T-cell (primary cell): Measurements from ENCODE around the gene POC1B. TPM values are rescaled to one million over a fixed set of nuclear protein-coding genes. Genes with fewer than 3 reads are reported as not detected.

Experiments used
- ATAC-seq, 4 experiments: fragments of 200-7000 bp in 3 of 4; fragments of 150-1000 bp in 1 of 4; cut with Tn5 transposase; replicated peaks in 1 of 4; 1 replicate in 3 of 4; 2 replicates in 1 of 4; pipeline ENCODE4 v1.10.0; 2021; ENCODE audit warnings: moderate library complexity in 3 of 4, mild to moderate bottlenecking in 2 of 4, moderate number of reproducible peaks in 1 of 4
- CTCF ChIA-PET, 2 donors: fragments of 300-600 bp; sonication (Branson Sonifier 250); formaldehyde crosslinking; loops; one replicate each; lab custom pipeline; 2022; ENCODE audit warnings: antibody characterized with exemption in 2 of 2; lab: Charles Lee
- POLR2A ChIA-PET, 2 donors: fragments of 300-600 bp; sonication (Branson Sonifier 250); formaldehyde crosslinking; loops; one replicate each; lab custom pipeline; 2022; ENCODE audit warnings: antibody characterized with exemption in 2 of 2; lab: Charles Lee
- DNase-seq, 35 experiments: peaks; one replicate each; pipeline versions ENCODE4 v3.0.0 to v3.0.0-alpha.2; 2013 to 2023
- H3K27ac ChIP-seq: one replicate; pipeline ENCODE4 v1.5.1; 2013; ENCODE audit warnings: low read length
- H3K27me3 ChIP-seq, 2 experiments: replicated peaks in 1 of 2; 1 replicate in 1 of 2; 2 replicates in 1 of 2; pipeline versions ENCODE4 v1.6.1 to v1.7.0; 2013; ENCODE audit warnings: low read length in 1 of 2, mixed read lengths in 1 of 2; ENCODE audit not compliant: control insufficient read depth in 2 of 2, insufficient read depth in 2 of 2; ENCODE audit errors: extremely low read depth in 1 of 2
- H3K36me3 ChIP-seq, 2 donors: 1 replicate in 1 of 2; 2 replicates in 1 of 2; pipeline versions ENCODE4 v1.6.1 to v1.7.0; 2013; ENCODE audit warnings: low read length in 1 of 2; ENCODE audit not compliant: control insufficient read depth in 2 of 2, insufficient read depth in 1 of 2; ENCODE audit errors: extremely low read depth in 1 of 2
- H3K4me1 ChIP-seq, 2 experiments: 1 replicate in 1 of 2; 2 replicates in 1 of 2; pipeline versions ENCODE4 v1.6.1 to v1.7.0; 2013; ENCODE audit warnings: low read length in 2 of 2, mixed read lengths in 1 of 2; ENCODE audit not compliant: insufficient read depth in 2 of 2, control insufficient read depth in 1 of 2; ENCODE audit errors: extremely low read depth in 1 of 2
- H3K4me3 ChIP-seq, 2 donors: 1 replicate in 1 of 2; 2 replicates in 1 of 2; pipeline versions ENCODE4 v1.5.1 to v1.7.0; 2013; ENCODE audit warnings: mild to moderate bottlenecking in 2 of 2, low read length in 1 of 2, moderate library complexity in 1 of 2; ENCODE audit not compliant: control insufficient read depth in 1 of 2; ENCODE audit errors: extremely low read depth in 1 of 2
- H3K9me3 ChIP-seq: 2 replicates; pipeline ENCODE4 v1.7.0; 2013
- H3K27ac Mint-ChIP-seq, 2 donors: one replicate each; pipeline ENCODE4 v1.8.0; 2020 to 2021; ENCODE audit warnings: mild to moderate bottlenecking in 2 of 2, mixed read lengths in 2 of 2
- H3K27me3 Mint-ChIP-seq, 2 donors: one replicate each; pipeline ENCODE4 v1.8.0; 2021 to 2022; ENCODE audit warnings: mixed read lengths in 2 of 2
- H3K36me3 Mint-ChIP-seq: one replicate; pipeline ENCODE4 v1.8.0; 2021; ENCODE audit warnings: mixed read lengths
- H3K4me1 Mint-ChIP-seq, 3 donors: one replicate each; pipeline ENCODE4 v1.8.0; 2020 to 2022; ENCODE audit warnings: mixed read lengths in 3 of 3, mild to moderate bottlenecking in 1 of 3
- H3K4me3 Mint-ChIP-seq, 3 donors: one replicate each; pipeline ENCODE4 v1.8.0; 2020 to 2022; ENCODE audit warnings: mild to moderate bottlenecking in 3 of 3, mixed read lengths in 3 of 3, moderate library complexity in 3 of 3
- H3K9me3 Mint-ChIP-seq, 3 donors: one replicate each; pipeline ENCODE4 v1.8.0; 2020 to 2022; ENCODE audit warnings: mixed read lengths in 3 of 3
- WGBS: methylation state at CpG from one replicate; pipeline ENCODE4 v1.1.5; 2013; ENCODE audit warnings: missing lambda C conversion rate; ENCODE audit not compliant: insufficient coverage; 5-methylcytosine and 5-hydroxymethylcytosine counted together
- total RNA-seq, 35 experiments: library from RNA in 6 of 35; stranded (reverse) in 6 of 35; fragments of 120-200 nt in 1 of 35; gene quantifications; one replicate each; pipeline versions ENCODE4 v1.2.1 to v1.2.4 and lab custom pipeline; 2013 to 2026

POC1B gene
- total RNA-seq, 5 donors from 2014 or later (not counting 1 experiment from before 2014, with no cell fraction given) = 17.2 to 25.5 (median 18.9) TPM

- Mint-ChIP-seq H3K4me1 (peaks cover 12 to 20% (median 15%) of the 10 kb centered on the region in 3 donors), H3K27me3 (no peaks in the 10 kb centered on the region), H3K27ac (no peak overlapping the region), H3K36me3 (peaks cover 16% of the 10 kb centered on the region), H3K9me3 (no peaks in the 10 kb centered on the region), H3K4me3 (no peak overlapping the region)
- ATAC-seq (no peak), DNase-seq (no peak)
- Histone ChIP-seq H3K4me1 (peaks cover 0 to 2% of the 10 kb centered on the region in 2 experiments), H3K9me3 (no peaks in the 10 kb centered on the region), H3K27ac (no peak overlapping the region), H3K27me3 (no peaks in the 10 kb centered on the region), H3K4me3 (no peak overlapping the region), H3K36me3 (no peaks in the 10 kb centered on the region)
- WGBS = 93% methylated on average over 1 of the region's 9 CpGs
- POLR2A ChIA-PET = interaction anchor here in 1 of 2 donors (0.6 kb wide), 1 partner anchor 782 kb away, joined by 3 read pairs; no protein-coding TSS in a partner anchor
- CTCF ChIA-PET = interaction anchor here (0.5 to 2.0 kb wide), 2 partner anchors 39 to 405 kb away, joined by 3 to 4 read pairs; no protein-coding TSS in a partner anchor
Observed at GRCh38 chr12:89507015-89507824, 18.6 kb downstream of the POC1B start.

- no peak for DNase-seq
- no peak overlapping the region for H3K27ac ChIP-seq
- no peaks in the 10 kb centered on the region for H3K27me3 ChIP-seq
- no peak overlapping the region for H3K27ac Mint-ChIP-seq
- H3K4me3 Mint-ChIP-seq = no peak overlapping the region
- H3K4me1 ChIP-seq = peaks cover 0 to 2% of the 10 kb centered on the region in 2 experiments
- peaks cover 17% of the 10 kb centered on the region for H3K36me3 Mint-ChIP-seq
- no peaks in the 10 kb centered on the region for H3K9me3 Mint-ChIP-seq
- CTCF ChIA-PET = interaction anchor here in 1 of 2 donors (0.6 to 2.0 kb wide), 3 partner anchors 38 to 488 kb away, joined by 3 to 4 read pairs (median 3); no protein-coding TSS in a partner anchor
- POLR2A ChIA-PET = no interaction called here
- peaks cover 15 to 20% (median 15%) of the 10 kb centered on the region in 3 donors for H3K4me1 Mint-ChIP-seq
- no peak overlapping the region for H3K4me3 ChIP-seq
- H3K27me3 Mint-ChIP-seq = no peaks in the 10 kb centered on the region
- ATAC-seq = no peak
- no CpG with 5 or more reads among the region's 1 CpG for WGBS
- H3K36me3 ChIP-seq = no peaks in the 10 kb centered on the region
- H3K9me3 ChIP-seq = no peaks in the 10 kb centered on the region
Observed at GRCh38 chr12:89506050-89506449, 19.8 kb downstream of the POC1B start.

GRCh38 chr12:89504560-89505346, 21.1 kb downstream of the POC1B start:
- no peak overlapping the region for H3K27ac Mint-ChIP-seq
- WGBS = 83% methylated on average over 1 of the region's 6 CpGs

GRCh38 chr12:89501793-89502192, 24.1 kb downstream of the POC1B start:
- Mint-ChIP-seq H3K9me3 (no peaks in the 10 kb centered on the region), H3K27me3 (no peaks in the 10 kb centered on the region), H3K36me3 (peaks cover 24% of the 10 kb centered on the region), H3K27ac (no peak overlapping the region), H3K4me1 (peaks cover 10 to 18% (median 11%) of the 10 kb centered on the region in 3 donors), H3K4me3 (no peak overlapping the region)
- H3K36me3 ChIP-seq = no peaks in the 10 kb centered on the region
- DNase-seq = no peak
- ATAC-seq = no peak
- H3K4me3 ChIP-seq = no peak overlapping the region
- peaks cover 0 to 2% of the 10 kb centered on the region in 2 experiments for H3K4me1 ChIP-seq
- H3K27me3 ChIP-seq = no peaks in the 10 kb centered on the region
- ChIA-PET CTCF (no interaction called here), POLR2A (no interaction called here)
- no peaks in the 10 kb centered on the region for H3K9me3 ChIP-seq
- no peak overlapping the region for H3K27ac ChIP-seq

More at GRCh38 chr12:89504560-89505346, 21.1 kb downstream of the POC1B start:
- CTCF ChIA-PET = interaction anchor here in 1 of 2 donors (1.0 kb wide), 1 partner anchor 17 kb away, joined by 3 read pairs; no protein-coding TSS in a partner anchor
- H3K4me1 ChIP-seq = peaks cover 0 to 2% of the 10 kb centered on the region in 2 experiments
- ATAC-seq (no peak), DNase-seq (no peak)
- POLR2A ChIA-PET = interaction anchor here in 1 of 2 donors (0.7 kb wide), 1 partner anchor 216 kb away, joined by 3 read pairs; no protein-coding TSS in a partner anchor
- H3K27me3 ChIP-seq = no peaks in the 10 kb centered on the region
- no peaks in the 10 kb centered on the region for H3K9me3 ChIP-seq
- Mint-ChIP-seq H3K4me1 (peaks cover 15 to 18% (median 15%) of the 10 kb centered on the region in 3 donors), H3K27me3 (no peaks in the 10 kb centered on the region), H3K9me3 (no peaks in the 10 kb centered on the region), H3K36me3 (peaks cover 21% of the 10 kb centered on the region), H3K4me3 (no peak overlapping the region)
- no peak overlapping the region for H3K27ac ChIP-seq
- no peaks in the 10 kb centered on the region for H3K36me3 ChIP-seq
- no peak overlapping the region for H3K4me3 ChIP-seq

GRCh38 chr12:89499857-89500256, 26.0 kb downstream of the POC1B start:
- Mint-ChIP-seq H3K27ac (no peak overlapping the region), H3K36me3 (peaks cover 35% of the 10 kb centered on the region), H3K4me3 (no peak overlapping the region), H3K4me1 (peaks cover 6 to 10% (median 8%) of the 10 kb centered on the region in 3 donors), H3K9me3 (no peaks in the 10 kb centered on the region), H3K27me3 (no peaks in the 10 kb centered on the region)
- Histone ChIP-seq H3K9me3 (no peaks in the 10 kb centered on the region), H3K27ac (no peak overlapping the region), H3K27me3 (no peaks in the 10 kb centered on the region), H3K36me3 (peaks cover 0 to 2% of the 10 kb centered on the region in 2 donors), H3K4me1 (no peaks in the 10 kb centered on the region), H3K4me3 (no peak overlapping the region)
- no peak for DNase-seq
- no peak for ATAC-seq
- over 99% methylated on average over 18 of the region's 19 CpGs for WGBS
- CTCF ChIA-PET = no interaction called here
- POLR2A ChIA-PET = no interaction called here

GRCh38 chr12:89497467-89497866, 28.4 kb downstream of the POC1B start:
- CTCF ChIA-PET = interaction anchor here in 1 of 2 donors (2.0 kb wide), 1 partner anchor 27 kb away, joined by 5 read pairs; the partner anchor contains the start of gene GALNT4
- no peak overlapping the region for H3K4me3 ChIP-seq
- POLR2A ChIA-PET = interaction anchor here in 1 of 2 donors (0.5 to 0.6 kb wide), 2 partner anchors 448 to 1013 kb away, joined by 5 read pairs; no protein-coding TSS in a partner anchor
- H3K27me3 ChIP-seq = no peaks in the 10 kb centered on the region
- no peaks in the 10 kb centered on the region for H3K9me3 Mint-ChIP-seq
- H3K27me3 Mint-ChIP-seq = no peaks in the 10 kb centered on the region
- no peaks in the 10 kb centered on the region for H3K9me3 ChIP-seq
- peaks cover 0 to 7% of the 10 kb centered on the region in 2 donors for H3K36me3 ChIP-seq
- H3K4me3 Mint-ChIP-seq = no peak overlapping the region
- no peak for DNase-seq
- H3K4me1 Mint-ChIP-seq = peaks cover 6 to 19% (median 15%) of the 10 kb centered on the region in 3 donors
- H3K27ac ChIP-seq = no peak overlapping the region
- ATAC-seq = no peak
- no peak overlapping the region for H3K27ac Mint-ChIP-seq
- 97% methylated on average over 4 of the region's 4 CpGs for WGBS
- peaks cover 43% of the 10 kb centered on the region for H3K36me3 Mint-ChIP-seq
- no peaks in the 10 kb centered on the region for H3K4me1 ChIP-seq
